GM19239 (cell line): ENCODE measurements around the gene CXCR4.

Experiments
- DNase-seq: peaks from one replicate; pipeline ENCODE4 v3.0.0; 2011; ENCODE audit warnings: low spot score; ENCODE audit not compliant: insufficient read length
- FAIRE-seq: peaks from 2 replicates; lab custom pipeline; 2011; peaks lifted over from hg19 to GRCh38; lab: Jason Lieb, UNC

Gene CXCR4

DNA sequence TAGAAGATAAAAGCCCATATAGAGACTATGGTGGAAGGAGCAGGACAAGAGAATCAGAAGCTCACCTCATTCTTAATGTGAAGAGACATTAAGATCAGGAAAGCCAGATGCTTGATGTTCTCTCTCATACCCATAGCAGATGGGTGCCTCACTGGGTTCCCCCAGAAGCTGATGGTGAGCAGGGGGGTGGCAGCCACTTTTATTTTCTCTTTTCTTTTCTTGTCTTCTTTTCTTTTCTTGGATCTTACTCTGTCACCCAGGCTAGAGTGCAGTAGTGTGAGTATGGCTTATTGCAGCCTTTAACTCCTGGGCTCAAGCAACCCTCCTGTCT, 14.8 kb upstream of the CXCR4 start:
- no peak for DNase-seq
- peak; percentile 73 for FAIRE-seq

DNA sequence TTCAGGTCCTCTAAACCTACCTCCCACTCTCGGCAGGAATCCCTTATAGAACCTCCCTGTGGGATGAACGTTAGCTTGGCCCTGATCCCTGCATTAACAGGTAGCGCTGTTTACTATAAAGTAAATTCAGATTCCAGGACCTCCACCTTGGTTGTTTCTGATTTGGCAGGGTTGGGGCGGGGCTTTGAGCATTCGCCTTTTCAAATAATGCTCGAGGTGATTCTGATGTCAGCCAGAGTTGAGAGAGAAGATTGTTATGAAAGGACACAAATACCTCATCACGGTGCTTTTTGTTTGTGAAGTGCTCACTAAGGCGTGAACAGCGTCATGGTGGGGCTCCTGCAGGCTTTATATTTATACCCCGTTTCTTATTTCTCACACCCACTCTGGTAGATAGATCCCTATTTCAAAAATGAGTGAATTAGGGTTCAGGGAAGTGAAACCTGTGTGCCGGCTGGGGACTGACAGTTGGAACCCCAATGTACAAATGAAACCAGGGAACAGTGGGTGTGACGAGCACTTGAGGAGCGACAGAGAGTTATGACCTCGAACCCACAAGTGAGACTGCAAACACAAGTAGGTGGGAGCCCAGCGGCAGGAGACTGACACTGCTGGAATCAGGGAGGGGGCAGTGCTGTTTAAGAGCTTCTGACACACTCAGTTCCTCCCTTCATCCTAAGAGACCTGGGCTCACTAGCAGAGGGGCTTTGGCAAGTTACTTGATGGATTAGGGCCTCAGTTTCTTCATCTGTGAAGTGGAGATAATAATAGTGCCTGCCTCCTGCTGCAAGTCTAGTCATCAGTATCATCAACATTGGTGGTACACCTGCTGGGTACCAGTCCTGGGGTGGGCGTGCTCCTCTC, 14.2 kb upstream of the CXCR4 start:
- FAIRE-seq (peak; percentile 99), DNase-seq (peak; percentile 38)

DNA sequence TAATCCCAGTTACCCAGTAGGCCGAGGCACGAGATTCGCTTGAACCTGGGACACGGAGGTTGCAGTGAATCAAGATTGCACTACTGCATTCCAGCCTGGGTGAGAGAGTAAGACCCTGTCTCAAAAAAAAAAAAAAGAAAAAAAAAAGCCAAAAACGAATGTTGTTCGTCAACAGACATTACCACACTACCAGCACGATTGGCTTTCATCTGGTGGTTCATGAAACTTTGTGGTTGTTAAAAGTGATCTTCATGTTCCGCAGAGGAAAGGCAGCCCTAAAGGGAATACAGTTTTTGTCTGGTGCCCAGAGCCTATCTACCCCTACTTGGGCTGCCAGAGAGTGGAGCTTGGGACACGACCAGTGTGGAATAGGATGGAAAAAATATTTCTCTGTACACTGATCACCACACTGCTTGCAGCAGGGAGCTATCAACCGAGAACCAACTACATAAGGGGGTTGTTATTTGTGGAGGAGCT, 13.6 kb upstream of the CXCR4 start:
- FAIRE-seq (no peak), DNase-seq (no peak)

DNA sequence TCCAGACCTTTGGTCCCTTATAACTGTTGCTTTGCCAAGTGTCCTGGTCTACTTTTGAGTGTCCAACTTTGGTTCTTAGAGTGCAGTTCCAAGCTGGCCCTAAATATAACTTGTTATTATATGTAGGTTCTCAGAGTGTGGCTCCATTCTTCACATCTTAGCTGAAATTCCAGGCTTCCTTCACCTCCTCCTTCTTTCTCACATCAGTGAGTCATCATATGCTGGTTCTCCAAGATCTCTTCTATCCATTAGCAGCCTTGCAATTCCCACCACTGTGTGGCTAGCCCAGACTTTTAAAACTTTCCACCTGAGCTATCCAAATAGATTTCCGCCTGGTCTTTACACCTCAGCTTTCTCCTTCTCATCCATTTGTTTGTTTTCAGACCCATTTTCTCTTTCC, 12.6 kb upstream of the CXCR4 start:
- DNase-seq (no peak), FAIRE-seq (no peak)

DNA sequence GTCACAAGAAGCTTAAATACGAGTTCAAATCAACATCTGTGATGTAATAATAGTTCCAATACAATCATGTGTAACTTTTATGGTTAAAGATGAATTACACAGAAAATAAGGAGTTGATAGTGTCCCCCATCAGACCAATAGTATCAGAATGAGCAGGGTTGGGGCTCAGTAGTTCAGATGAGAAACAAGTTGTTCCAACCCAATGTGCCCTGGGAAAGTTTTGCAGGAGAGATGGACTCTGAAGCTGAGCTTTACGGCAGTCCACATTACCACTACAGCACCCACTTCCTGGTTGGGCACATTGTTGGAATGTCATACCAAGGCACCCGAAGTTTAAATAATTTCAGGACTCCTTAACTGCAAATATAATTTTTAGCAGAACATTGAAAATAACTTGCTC, 12.1 kb upstream of the CXCR4 start:
- no peak for FAIRE-seq
- no peak for DNase-seq

DNA sequence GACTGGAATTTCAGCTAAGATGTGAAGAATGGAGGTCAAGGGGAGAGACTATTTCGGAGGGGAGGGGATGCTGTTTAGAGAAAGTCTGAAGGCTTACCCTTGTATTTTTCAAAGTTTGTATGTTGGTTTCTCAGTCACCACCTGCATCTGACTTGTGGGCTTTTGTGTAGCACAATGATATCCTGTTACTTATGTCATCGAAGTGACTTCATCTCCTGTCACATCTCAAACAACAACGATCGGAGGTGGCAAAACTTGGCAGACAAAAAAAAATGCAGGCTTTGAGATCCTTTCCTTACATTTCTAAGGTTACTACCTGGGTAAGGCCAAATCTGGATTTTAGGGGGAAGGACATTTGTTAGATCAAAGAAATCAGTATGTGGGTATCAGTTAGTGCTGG, 11.7 kb upstream of the CXCR4 start:
- DNase-seq (no peak), FAIRE-seq (no peak)

DNA sequence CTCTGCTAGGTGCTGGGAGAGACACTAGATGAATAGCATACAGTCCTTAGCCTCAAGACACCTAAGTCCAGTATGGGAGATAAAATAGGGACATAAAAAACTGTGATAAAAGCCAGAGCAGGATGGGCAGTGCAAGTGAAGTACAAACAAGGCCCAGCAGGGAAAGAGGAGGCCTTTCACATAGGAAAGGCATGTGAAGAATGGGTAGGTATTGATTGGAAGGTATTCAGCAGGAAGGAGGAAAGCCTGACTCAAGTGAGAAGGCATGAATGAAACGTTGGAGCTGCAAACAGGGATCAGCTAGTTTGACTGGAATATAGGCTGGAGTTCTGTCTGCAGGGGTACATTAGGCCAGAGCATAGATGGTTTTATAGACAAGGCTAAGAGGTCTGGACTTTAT, 11.0 kb upstream of the CXCR4 start:
- no peak for DNase-seq
- no peak for FAIRE-seq

DNA sequence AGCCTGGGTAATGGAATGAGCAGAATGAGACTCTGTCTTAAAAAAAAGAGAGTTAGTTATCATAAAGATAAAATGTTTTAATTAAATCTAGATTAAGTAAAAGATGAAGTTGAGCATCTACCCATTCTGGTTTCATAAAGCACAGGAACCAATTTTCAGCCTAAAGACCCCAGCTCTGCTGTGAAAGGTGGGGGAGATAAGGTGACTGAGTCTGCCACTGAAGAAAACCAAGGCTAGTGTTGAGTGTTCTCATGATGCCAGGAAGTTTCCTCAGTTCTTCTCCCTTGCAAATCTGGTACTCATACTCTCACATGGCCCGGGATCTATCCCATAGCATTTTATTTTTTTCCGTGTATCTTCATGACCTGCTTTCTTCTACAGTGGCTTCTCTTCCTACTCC, 10.4 kb upstream of the CXCR4 start:
- FAIRE-seq, result no peak

DNA sequence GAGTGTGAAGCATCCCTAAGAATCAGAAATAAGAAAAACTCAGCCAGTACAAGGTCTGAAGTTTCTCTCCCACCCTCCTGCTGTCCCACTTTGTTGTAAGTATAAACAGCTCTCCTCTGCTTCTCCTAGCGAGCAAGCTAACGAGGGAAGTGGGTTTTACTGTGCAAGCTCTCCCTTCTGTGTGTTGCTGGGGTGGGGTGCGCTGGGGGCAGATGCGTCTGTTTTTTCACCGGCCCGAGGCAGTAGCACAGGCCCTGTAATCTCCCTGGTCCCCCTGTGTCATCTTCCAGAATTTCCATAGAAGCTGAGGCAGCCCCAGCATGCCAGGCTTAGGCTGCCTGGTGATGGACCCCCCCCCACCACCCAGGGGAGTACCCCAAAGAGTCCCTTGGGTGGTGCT, 9.4 kb upstream of the CXCR4 start:
- no peak for FAIRE-seq

More for the DNA sequence above, 10.4 kb upstream of the CXCR4 start:
- DNase-seq, result no peak

DNA sequence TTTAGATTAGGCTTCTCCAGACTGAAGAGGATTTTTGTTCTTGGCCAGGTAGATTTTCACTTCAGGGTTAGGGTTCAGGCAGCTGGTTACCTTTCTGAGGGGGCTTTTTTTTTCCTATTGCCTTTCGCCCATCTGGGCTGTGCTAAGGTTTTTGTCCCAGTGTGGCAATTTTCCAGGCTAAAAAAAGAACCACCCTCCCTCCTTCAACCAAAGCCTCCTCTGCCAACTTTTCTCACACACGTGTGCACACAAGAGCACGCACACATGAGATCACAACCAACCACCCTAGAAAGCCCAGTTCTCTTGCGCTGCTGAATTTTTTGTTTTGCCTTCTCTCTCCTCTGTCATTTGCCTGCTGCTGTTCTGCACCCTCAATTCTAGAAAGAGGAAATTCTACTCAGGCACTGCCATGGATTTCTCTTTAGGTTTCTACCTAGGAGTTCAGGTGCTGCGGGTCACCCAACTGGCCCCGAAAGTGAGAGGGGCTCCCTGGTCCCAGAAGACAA, 8.5 kb upstream of the CXCR4 start:
- DNase-seq, result no peak
- no peak for FAIRE-seq

More for the DNA sequence above, 9.4 kb upstream of the CXCR4 start:
- DNase-seq, result no peak

DNA sequence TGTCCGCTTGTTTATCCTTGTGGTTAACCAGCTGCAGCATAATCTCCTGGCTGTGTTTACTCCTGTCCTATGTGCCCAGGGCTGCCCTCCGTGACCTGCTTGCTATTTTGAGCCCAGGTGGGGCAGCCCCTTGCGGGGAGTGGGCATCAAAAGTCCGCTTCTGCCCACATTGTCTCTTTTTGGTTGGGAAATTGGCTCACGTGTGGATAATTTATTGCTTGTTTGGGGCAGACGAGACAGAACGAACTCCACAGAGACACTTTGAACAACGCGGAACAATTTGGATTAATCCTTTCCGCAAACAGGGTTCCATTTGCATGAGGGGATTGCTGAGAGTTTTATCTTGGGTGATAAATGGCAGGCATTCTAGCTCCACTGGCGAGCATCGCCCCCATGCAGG, 8.1 kb upstream of the CXCR4 start:
- FAIRE-seq (no peak), DNase-seq (no peak)

DNA sequence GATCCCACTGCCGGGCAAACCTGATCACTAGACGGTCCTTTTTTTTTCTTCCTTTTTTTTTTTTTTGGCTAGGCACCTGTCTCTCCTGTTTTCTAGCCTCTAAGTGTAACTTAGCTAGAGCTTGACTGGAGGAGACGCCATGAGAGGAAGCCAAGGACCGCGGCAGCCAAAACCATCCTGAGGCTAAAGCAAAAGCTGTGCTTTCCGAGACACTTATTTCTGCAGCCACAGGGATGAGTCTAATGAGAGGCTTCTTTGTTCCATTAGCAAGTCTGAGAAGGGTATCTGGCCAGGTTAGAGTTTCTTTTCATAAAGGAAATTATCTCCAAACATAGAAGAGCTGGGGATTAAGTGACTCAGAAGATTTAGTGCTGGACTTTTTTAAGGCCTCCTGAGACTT, 7.3 kb upstream of the CXCR4 start:
- FAIRE-seq (no peak), DNase-seq (no peak)

DNA sequence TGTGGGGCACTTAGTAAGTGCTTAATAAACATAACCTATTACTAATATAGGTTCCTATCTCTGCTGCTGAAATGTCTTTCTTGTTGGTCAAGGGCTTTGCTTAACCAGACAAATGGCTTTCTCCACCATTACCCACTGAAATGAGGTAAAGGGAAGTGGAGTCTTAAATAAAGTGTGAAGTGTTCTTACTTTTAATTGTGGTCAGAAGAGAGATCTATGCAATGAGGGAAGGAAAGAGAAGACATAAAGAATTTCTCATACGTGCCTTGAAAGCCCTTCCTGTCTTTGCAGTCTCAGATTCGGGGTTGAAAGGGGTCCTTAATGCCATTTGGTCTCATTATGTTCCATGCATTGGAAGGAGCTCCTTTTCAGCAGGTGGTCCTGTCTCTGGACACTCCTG, 6.9 kb upstream of the CXCR4 start:
- DNase-seq (no peak), FAIRE-seq (no peak)

DNA sequence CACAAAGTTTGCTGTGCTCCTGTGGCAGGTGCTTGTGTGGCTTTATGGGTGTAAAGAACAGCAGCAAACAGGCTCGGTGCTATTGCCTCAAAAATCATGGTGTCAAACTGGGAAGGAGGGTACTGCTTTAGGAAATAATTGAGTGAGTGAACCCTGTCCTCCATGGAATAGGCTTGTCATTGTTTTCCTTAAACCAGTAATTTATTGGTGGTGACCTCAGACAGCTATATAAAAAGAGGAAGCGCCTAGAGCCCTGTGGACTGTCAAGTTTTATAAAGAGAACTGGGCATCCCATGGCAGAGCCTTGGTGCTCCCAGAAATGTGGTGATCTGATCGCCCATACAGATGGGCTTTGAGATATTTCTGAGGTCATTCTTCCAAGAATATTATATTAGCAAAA, 4.7 kb upstream of the CXCR4 start:
- no peak for FAIRE-seq
- DNase-seq, result no peak

DNA sequence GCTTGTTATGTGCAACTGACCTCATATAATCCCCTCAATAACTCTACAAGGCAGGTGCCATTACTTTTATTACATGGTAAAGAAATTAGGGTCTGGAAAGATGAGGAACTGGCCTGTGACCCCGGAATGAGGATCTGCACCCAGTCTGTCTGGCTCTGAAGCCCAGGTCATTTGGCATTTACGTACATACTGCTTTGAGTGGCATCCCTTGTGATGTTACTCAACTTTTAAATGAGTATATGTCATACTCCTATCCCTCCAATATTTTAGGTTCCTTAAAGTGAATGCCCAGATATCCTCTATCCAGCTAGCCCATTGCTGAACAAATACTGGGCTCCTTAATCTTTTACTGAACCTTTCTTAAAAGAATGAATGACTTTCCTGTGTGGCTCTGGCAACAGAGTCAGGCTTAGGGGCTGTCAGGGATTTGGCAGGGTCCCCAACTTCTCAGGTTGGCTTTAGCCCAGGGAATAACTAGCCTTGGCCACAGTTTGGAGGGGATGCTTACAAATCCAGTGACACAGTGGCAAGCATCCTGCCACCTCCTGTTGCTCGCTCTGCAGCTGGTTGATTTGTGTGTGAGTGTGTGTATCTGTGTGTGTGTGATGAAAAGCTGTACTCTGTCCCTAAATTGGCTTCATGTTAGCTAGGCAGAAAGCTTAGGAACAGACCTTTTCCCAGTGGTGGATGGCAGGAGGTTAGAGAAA, 3.4 kb upstream of the CXCR4 start:
- FAIRE-seq, result no peak

DNA sequence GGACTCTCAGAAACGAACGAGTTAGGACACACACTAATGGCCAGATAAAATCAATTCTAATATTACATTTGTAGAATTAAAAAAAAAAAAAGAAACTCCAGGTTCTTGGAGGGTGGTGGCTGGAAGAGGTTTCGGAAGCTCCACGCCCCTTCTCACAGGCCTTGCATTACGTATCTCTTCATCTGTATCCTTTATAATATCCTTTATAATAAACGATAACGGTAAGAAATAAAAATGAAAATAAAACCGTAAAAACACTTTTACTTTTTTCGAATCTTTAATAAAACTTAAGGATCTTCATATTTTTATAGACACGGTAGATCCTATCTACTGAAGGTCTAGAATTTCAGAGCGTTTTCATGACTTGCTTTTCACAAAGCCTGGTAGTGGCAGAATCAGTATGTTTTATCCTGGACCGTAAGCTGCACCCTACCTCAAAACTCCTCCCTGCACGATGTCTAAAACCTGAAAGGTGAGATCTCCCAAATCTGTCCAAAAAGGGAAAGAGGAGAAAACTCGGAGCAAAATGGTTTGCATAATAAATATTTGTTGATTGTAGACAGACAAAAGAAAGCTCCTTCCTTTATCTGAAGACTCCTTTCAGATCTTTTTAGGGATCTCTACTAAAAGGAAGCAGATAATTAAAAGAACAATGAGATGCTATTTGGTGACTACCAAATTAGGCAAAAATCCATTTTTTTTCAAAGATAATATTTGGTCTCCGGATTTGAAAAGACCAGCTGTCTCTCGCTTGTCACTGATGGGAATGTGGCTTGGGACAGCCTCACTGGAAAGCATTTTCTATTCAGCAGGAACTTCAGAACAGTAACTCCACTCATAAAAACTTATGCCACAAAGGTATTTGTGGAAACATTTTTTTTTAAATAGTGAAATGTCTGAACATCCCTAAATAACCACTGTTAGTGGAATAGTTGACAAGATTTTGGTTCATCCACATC, 2.0 kb upstream of the CXCR4 start:
- FAIRE-seq, result peak; percentile 64
- no peak for DNase-seq

More for the DNA sequence above, 3.4 kb upstream of the CXCR4 start:
- no peak for DNase-seq

DNA sequence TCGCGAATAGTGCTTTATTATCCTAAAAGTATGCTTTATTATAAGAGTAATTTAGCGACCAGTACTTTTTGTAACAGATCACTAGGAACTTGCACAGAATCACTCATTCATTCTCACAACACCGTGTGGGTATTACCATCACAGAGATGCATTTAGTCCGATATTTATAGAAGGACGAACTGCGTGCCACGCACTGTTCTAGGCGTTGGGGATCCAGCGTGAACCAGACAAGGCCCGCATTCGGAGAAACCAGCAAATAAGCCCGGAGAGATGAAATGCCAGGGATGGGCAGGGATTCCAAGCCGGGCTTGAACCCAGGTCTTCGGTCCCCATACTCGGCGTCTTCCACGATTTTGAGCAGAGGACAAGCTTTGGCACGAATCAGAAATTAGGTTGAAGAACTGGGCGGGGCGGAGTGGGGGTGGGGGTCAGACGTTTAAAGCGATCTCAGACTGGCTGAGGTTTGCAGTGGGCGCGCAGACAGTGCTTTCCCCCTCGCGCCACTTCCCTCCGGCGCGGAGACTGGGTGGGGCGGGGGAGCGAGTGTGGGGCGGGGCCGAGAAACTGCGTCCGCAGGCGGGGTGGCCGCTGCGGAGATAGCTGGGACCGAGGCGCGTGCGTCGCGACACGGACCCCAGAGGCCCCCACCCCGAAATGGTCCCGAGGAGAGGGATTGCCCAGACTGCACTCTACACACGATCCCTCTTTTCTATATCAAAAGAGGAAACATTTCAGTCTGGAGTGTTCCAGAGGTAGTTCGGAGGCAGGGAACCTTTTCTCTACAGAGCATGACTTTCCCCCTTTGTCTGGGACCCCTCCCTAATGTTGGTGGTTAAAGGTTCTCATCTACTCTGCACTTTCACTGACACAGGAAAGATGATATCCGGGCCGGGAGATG, 1.1 kb upstream of the CXCR4 start:
- no peak for DNase-seq
- peak; percentile 42 for FAIRE-seq

DNA sequence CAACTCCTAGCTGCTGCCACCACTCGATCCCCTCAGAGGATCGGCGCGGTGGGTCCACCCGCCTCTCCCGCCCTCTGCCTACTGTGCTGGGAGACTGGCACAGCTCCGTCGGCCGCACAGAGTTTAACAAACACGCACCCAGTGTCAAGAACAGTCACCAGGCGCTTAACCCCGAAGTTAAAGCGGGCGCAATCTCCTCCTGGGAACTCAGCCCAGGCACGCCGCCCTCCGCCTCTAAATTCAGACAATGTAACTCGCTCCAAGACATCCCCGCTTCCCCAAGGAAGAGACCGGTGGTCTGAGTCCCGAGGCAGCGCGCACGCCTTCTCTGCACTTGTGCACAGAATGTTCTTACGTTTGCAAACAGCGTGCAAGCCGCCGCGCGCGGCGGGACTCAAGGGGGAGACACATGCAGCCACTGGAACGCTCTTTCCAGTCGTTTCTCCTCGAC, 533 bp downstream of the CXCR4 start:
- FAIRE-seq (no peak), DNase-seq (no peak)

DNA sequence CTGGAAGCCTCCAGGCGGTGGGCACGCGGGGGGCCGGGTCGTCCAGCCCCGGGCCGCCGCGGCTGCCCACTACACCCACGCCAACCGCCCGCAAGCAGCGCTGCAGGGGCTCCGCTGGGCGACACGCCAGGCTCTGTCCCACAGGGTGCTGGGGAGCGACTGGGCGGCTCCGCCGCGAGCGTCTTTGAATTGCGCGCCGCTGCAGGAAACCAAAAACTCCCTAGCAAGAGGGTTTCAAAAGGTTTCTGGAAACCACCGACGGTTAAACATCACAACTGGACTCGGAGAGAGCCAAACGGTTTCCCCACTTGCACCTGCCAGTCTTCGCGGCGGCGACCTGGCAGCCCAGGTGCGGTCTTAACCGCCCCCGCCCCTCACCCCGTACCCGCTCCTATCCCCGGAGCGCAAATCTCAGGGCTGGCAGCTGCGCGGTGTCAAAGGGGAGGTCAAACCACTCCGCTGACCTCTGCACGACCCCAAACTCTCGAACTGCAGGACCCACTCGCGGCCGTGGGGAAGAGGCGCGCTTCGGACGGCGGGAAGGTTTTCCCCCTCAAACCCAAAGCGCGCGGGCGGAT, 1.0 kb downstream of the CXCR4 start:
- peak; percentile 95 for FAIRE-seq
- peak; percentile 40 for DNase-seq
